Measurements from ENCODE around the gene ARMS2. TPM values are rescaled to one million over a fixed set of nuclear protein-coding genes. Genes with fewer than 3 reads are reported as not detected.

Gene ARMS2
- total and polyA plus RNA-seq, 7 donors, result 1.1 TPM; not detected in 6

DNA sequence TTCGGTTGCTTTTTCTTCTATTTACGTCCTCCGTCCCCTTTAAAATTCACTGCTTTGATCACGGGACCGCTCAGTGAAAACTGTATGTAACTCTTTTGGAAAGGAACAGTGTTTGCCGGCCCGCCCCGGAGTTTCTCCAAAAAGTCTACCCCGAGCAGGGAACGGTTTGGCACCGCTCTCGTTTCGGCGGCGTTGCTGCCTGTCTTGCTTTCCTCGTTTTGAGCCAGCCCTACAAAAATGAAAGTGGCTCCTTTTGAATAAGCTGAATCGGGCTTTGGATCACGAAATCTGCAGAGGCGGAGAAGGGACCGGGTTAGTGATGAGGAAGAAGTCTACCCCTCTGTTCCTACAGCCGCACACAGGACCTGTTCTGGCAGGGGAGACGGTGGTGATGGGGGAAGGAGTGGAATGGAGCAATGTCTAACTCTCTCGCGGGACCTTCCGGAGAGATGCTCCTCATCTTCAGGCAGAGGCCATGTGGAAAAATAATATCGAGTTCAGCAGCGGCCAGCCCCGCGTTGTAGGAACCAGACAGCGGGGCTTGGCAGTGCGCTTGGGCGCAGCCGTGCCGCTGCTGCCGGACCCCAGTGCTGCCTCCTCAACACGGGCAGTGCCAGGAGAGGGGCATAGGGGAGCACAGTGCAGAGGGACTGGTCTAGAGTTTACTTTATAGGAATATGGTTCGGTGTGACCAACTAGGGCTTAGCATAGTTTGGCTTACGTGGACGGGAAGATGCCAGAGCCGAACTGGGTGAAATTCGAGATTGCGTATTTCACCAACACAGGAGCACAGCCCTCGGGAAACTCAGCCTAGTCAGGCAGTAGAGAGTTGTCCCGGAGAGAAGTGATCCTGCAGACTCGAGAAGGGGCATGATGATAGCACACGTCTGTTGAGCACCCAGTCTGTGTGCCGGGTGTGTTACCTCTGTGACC, 8.3 kb downstream of the ARMS2 start:
- no peaks in the 10 kb centered on the region for H3K9me3 ChIP-seq
- TF ChIP-seq POLR2AphosphoS5 (IDR thresholded peaks at IDR 0.05), result peak in 3 of 4 donors; percentile 19 to 52 (median 39)
- TF ChIP-seq EP300 (IDR thresholded peaks at IDR 0.05), result no peak
- no peak for TF ChIP-seq CTCF (IDR thresholded peaks at IDR 0.05)
- TF ChIP-seq POLR2A (IDR thresholded peaks at IDR 0.05), result no peak
- H3K27me3 ChIP-seq, result no peaks in the 10 kb centered on the region
- H3K27ac ChIP-seq, result peak overlapping the region; percentile 84 to 93 (median 88)
- 15 to 23% methylated on average over 47 of the region's 47 CpGs for WGBS, 2 donors
- DNase-seq, result peak; percentile 88
- intact Hi-C loops (cut with DNase I), result loop anchor here (2.0 to 5.0 kb wide), 2 partner anchors 40 to 105 kb away; no protein-coding TSS in a partner anchor
- H3K36me3 ChIP-seq, result no peaks in the 10 kb centered on the region
- peak overlapping the region; percentile 54 to 83 (median 71) for H3K4me3 ChIP-seq
- peaks cover 3 to 33% (median 24%) of the 10 kb centered on the region in 4 donors for H3K4me1 ChIP-seq

DNA sequence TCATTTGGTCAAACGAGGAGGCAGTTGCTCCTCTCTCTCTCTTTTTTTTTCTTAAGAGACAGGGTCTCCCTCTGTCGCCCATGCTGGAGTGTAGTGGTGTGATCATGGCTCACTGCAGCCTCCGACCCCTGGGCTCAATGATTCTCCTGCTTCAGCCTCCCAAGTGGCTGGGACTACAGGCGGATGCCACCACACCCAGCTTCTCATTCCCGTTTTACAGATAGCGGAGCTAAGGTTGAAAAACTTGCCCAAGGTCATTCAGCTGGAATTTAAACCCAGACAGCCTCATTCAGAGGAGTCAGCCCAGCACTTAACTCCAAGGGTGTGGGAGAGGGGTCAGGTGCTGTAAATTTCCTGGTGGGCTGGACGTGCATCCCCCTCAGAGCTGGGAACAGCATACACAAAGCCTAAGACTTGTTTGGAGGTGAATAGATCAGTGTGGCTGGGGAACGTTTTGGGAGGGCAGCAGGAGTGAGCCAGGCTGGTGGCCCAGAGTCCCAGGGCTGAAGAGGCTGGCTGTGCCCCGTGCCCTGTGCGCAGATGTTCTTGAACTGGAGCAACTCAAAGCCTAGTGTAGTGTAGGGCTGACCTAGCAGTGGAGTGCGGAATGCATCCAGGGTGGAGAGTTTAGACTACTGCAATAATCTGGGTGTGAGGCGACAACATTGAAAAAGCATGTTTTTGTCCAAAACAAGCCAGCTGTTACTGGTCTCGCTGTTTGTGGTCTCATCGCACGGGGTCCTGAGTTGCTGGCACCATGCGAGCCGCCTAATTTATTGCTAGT, 9.2 kb downstream of the ARMS2 start:
- Histone ChIP-seq H3K36me3 (no peaks in the 10 kb centered on the region), H3K4me3 (peak overlapping the region; percentile 54 to 83 (median 71)), H3K27me3 (no peaks in the 10 kb centered on the region), H3K9me3 (no peaks in the 10 kb centered on the region), H3K27ac (peak overlapping the region; percentile 84 to 93 (median 88)), H3K4me1 (peaks cover 3 to 36% (median 27%) of the 10 kb centered on the region in 4 donors)
- intact Hi-C loops (cut with DNase I), result loop anchor here (2.0 to 5.0 kb wide), 2 partner anchors 39 to 104 kb away; no protein-coding TSS in a partner anchor
- TF ChIP-seq POLR2A (IDR thresholded peaks at IDR 0.05) (no peak), POLR2AphosphoS5 (IDR thresholded peaks at IDR 0.05) (no peak), EP300 (IDR thresholded peaks at IDR 0.05) (no peak), CTCF (IDR thresholded peaks at IDR 0.05) (no peak)
- no peak for DNase-seq
- WGBS, 2 donors, result 50 to 67% methylated on average over 17 of the region's 17 CpGs

DNA sequence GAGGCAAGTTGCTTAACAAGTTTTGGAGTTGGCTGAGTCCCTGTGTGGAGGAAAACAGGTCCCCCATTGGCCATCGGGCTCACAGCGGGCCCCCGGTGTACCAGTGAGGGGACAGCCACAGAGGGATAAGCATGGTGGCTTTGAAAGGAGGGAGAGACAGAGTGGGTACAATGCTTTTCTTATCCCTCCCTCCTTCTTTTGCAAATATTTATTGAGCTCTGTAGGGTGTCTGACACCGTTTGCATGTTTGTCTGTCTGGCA, 9.7 kb downstream of the ARMS2 start:
- Histone ChIP-seq H3K4me3 (no peak overlapping the region), H3K4me1 (peaks cover 3 to 41% (median 32%) of the 10 kb centered on the region in 4 donors), H3K9me3 (no peaks in the 10 kb centered on the region), H3K36me3 (no peaks in the 10 kb centered on the region), H3K27ac (peak overlapping the region in 1 of 4 donors; percentile 93), H3K27me3 (no peaks in the 10 kb centered on the region)
- intact Hi-C loops (cut with DNase I), result loop anchor here (5.0 kb wide), 1 partner anchor 103 kb away; no protein-coding TSS in a partner anchor
- WGBS, 2 donors, result 59 to 64% methylated on average over 4 of the region's 4 CpGs
- TF ChIP-seq POLR2A (IDR thresholded peaks at IDR 0.05) (no peak), EP300 (IDR thresholded peaks at IDR 0.05) (no peak), CTCF (IDR thresholded peaks at IDR 0.05) (no peak), POLR2AphosphoS5 (IDR thresholded peaks at IDR 0.05) (no peak)
- no peak for DNase-seq

DNA sequence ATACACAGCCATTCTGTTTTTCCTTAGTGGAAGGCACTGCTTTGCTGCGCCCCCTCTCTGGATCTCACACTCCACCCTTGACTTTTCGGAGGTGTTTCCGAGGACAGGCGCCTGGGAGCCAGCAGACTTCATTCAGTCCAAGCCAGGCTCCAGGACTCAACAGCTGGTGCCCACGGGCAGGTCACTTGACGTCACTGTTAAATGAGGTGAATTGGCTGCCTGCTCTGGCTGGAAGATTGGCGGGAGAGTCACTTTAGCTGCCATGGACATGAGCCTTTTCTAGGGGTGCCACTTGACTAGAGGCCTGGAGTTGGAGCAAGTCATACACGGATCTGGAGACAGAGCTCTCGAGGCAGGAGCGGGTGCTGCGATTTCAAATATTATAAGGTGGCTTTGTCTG, 10.1 kb downstream of the ARMS2 start:
- 80 to 88% methylated on average over 11 of the region's 11 CpGs for WGBS, 2 donors
- Histone ChIP-seq H3K27ac (no peak overlapping the region), H3K36me3 (no peaks in the 10 kb centered on the region), H3K4me1 (peaks cover 3 to 45% (median 36%) of the 10 kb centered on the region in 4 donors), H3K4me3 (no peak overlapping the region), H3K27me3 (no peaks in the 10 kb centered on the region), H3K9me3 (no peaks in the 10 kb centered on the region)
- intact Hi-C loops (cut with DNase I), result loop anchor here (5.0 kb wide), 1 partner anchor 103 kb away; no protein-coding TSS in a partner anchor
- DNase-seq, result no peak
- no peak for TF ChIP-seq POLR2A (IDR thresholded peaks at IDR 0.05)
- no peak for TF ChIP-seq EP300 (IDR thresholded peaks at IDR 0.05)
- no peak for TF ChIP-seq CTCF (IDR thresholded peaks at IDR 0.05)
- no peak for TF ChIP-seq POLR2AphosphoS5 (IDR thresholded peaks at IDR 0.05)
